Raji (cell line): ENCODE results near the gene FRMD4A.

Experiments
- POLR2A ChIP-seq: IDR thresholded peaks from 2 replicates; pipeline ENCODE4 v1.6.1; 2011; ENCODE audit warnings: low read depth, low read length, control low read depth; ENCODE audit not compliant: insufficient read depth

The FRMD4A gene

GRCh38 chr10:14318007-14318406 lies 12.7 kb downstream of the FRMD4A start:
- no peak for TF ChIP-seq POLR2A

DNA sequence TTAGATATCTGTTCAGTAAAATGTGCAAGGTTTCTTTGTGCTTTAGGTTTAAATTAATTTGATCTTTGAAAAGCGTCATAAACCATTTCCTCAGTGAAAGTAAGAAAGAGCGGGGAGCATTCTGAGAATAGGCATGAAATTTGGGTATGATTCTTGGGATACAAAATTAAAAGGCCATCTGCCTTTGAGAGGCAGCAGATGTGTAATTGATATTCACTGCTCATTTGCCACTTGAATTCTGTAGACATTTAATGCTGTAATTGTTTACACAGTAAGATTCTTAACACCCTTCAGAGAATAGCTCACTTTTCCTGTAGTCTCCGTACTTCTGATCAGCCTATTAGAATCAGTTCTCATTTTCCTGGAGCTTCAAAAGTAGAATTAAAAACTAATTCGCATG lies 18.7 kb downstream of the FRMD4A start:
- TF ChIP-seq POLR2A, result no peak

GRCh38 chr10:14311206-14311957 lies 19.3 kb downstream of the FRMD4A start:
- TF ChIP-seq POLR2A, result no peak

- no peak for TF ChIP-seq POLR2A
Observed at GRCh38 chr10:14309593-14309992, 21.1 kb downstream of the FRMD4A start.

DNA sequence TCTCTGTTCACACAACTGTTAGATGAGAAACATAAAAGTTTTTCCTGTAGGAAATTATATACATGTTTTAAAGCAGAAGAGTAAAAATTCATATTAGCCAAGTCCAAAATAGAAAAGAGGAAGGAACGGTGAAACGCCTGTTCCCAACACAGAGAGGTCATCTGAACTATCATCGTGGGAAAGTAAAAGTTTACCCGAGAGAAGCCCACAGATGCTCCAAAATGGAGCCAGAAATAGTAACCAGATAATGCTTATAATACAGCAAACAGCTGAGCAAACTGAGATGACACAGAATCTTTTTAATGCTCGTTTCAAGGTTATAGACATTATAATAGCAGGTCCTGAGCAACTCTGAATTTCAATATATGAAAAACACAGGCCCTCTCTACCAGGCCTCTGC lies 24.5 kb downstream of the FRMD4A start:
- no peak for TF ChIP-seq POLR2A

DNA sequence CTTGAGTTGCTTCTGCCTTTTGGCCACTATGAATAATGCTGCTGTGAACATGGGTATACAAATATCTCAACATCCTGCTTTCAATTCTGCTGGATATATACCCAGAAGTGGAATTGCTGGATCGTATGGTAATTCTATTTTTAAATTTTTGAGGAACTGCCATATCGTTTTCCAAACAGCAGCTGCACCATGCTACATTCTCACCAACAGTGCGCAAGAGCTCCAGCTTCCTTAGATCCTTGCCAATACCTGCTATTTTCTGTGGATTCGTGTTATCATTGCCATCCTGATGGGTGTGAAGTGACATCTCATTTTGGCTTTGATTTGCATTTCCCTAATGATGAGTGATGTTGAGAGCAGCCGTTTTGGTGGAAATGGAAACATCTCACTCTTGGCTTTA lies 26.7 kb downstream of the FRMD4A start:
- TF ChIP-seq POLR2A, result no peak

DNA sequence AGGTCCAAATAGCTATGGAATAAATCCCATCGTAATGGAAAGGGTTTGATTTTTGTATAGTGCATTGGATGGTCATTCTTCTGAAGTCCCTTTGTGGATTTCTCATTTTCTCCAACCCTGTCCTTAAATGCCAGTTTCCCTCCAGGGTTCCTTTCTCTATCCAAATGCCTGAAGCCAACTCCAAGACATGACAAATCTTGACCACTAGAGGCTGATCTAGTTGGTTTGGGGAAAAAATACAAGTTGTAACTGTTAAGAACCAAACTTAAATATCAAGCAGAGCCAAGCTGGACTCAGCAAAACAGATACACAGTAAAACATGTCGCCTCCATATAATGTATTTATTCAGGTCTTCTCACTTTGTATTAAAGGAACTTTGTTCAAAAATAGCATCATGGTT lies 28.7 kb downstream of the FRMD4A start:
- no peak for TF ChIP-seq POLR2A

- no peak for TF ChIP-seq POLR2A
Observed at GRCh38 chr10:14299556-14299955, 31.2 kb downstream of the FRMD4A start.

- TF ChIP-seq POLR2A, result no peak
Observed at GRCh38 chr10:14296065-14296709, 34.5 kb downstream of the FRMD4A start.

DNA sequence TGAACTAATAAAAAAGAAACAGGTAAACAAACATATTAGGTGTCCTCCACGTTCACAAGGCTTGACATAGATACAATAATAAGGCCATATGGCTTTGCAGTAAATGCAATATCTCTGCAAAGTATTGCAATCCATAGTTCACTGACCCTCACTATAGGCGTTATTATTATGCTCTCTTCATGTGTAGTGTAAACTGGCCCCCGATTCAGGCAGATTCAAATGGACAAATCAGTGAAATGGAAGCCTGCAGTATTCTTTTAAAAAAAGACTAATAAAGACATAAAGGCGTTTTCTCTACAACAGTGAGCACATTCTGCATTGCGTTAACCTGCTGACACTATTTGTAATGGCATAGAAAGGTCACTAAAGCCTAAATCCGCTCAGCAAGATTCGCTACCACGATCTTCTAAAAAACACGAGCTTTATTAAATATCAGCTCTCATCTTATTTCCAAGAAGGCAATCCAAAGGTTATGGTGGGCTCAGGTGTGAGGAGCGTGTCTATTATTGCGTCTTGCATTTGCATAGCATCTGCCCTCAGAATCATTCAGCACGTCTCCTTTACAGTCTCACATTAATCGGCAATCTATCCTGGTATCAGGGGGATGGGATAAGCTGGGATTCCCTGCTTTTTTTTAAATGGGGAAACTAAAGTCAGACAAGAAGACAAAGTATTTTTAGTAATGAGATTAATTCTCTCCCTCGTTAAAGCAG lies 36.2 kb downstream of the FRMD4A start:
- no peak for TF ChIP-seq POLR2A

GRCh38 chr10:14293526-14293925 lies 37.2 kb downstream of the FRMD4A start:
- TF ChIP-seq POLR2A, result no peak

GRCh38 chr10:14291296-14291695 lies 39.4 kb downstream of the FRMD4A start:
- no peak for TF ChIP-seq POLR2A

- no peak for TF ChIP-seq POLR2A
Observed at GRCh38 chr10:14285941-14286560, 44.7 kb downstream of the FRMD4A start.

DNA sequence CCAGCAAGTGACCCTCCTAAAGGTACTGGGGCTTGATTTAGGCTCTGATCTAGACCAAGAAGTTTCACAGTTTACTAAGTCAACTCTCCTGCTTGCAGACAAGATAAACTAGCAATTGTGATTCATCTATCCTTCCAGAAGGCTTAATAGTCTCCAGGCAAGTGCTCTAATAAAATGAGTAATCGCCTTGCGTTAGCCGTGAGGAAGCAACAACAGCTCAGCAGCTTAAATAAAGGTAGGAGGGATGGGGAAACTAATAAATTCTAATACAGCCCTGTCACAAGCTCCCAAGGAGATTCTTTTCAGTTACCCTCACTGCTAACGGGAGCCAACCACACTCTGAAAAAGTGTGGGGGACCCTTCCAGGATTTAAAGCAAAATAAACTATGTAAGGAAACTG lies 48.4 kb downstream of the FRMD4A start:
- TF ChIP-seq POLR2A, result no peak

DNA sequence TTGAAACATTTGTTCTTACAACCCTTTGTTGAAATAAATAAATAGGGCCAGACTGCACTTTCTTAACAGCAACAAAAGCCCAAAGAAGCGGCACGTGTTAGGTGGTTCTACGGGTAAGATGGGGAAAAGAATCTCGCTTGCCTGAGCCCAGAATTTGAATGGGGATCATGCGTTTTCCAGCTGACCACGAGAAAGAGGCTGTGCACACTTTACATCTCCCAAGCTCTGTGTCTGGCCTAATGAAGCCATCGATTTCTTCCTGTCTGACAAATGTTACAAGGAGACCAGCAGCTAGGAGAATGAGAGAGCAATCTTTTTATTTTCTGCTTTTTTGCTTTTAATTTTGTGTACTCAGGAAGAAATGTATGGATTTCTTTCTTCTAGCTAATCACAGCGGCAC lies 52.2 kb downstream of the FRMD4A start:
- no peak for TF ChIP-seq POLR2A

- TF ChIP-seq POLR2A, result no peak
Observed at GRCh38 chr10:14276210-14276609, 54.5 kb downstream of the FRMD4A start.
